ENCODE results near the gene PROM2.

The PROM2 gene

GRCh38 chr2:95294579-95295250 lies 20.5 kb downstream of the PROM2 start:
- H3K27me3 Mint-ChIP-seq = peaks cover 20% of the 10 kb centered on the region
- DNase-seq (no peak), ATAC-seq (no peak)
- no peak overlapping the region for H3K4me3 Mint-ChIP-seq
- H3K9me3 Mint-ChIP-seq = peaks cover 11 to 34% of the 10 kb centered on the region in 2 donors
- H3K4me1 Mint-ChIP-seq = peaks cover 8% of the 10 kb centered on the region
- no peak overlapping the region for H3K27ac Mint-ChIP-seq

GRCh38 chr2:95295376-95295775 lies 21.1 kb downstream of the PROM2 start:
- Mint-ChIP-seq H3K4me1 (peaks cover 8% of the 10 kb centered on the region), H3K4me3 (no peak overlapping the region), H3K27me3 (peaks cover 20% of the 10 kb centered on the region), H3K9me3 (peaks cover 4 to 28% of the 10 kb centered on the region in 2 donors), H3K27ac (no peak overlapping the region)
- ATAC-seq (no peak), DNase-seq (no peak)

- Mint-ChIP-seq H3K4me3 (no peak overlapping the region), H3K4me1 (peaks cover 8% of the 10 kb centered on the region), H3K27ac (no peak overlapping the region), H3K9me3 (peaks cover 0 to 21% of the 10 kb centered on the region in 2 donors), H3K27me3 (peaks cover 20% of the 10 kb centered on the region)
- ATAC-seq = no peak
- DNase-seq = no peak
These were observed 21.8 kb downstream of the PROM2 start for GRCh38 chr2:95296011-95296410.

DNA sequence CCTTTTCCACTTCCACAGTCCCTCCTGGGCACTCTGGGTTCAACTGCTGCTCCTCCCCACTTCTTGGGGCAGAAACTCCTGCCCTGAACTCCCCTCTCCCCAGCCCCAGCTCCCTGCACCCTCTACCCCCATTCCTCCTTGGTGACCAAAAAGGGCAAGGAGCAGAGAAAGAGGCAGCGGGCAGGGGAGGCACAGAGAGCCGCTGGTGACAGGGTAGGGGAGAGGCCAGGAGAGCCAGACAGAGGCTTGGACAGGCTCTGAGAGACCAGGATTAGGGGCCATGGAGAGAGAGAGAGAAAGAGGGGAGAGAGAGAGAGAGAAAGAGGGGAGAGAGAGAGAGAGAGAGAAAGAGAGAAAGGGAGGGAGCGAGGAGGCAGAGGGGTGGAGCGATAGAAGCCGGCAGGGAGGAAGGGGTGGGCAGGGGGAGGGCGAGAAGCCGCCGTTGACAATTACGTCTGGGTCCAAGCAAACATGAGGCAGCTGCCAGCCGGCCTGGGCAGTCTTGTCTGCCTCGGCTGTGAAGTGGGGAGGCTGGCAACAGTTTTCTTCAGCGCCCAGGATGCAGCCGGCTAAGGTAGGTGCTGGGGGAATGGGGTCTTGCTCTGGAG lies 22.7 kb downstream of the PROM2 start, which contains the start of gene KCNIP3:
KCNIP3 (plus strand) TSS at position 468 of the 608 bp plus-strand sequence; CDS start at position 560, 92 bp downstream.
- H3K27ac Mint-ChIP-seq = peak within 1 kb of the TSS in 1 of 2 donors; percentile 84
- H3K9me3 Mint-ChIP-seq = peaks cover 0 to 14% of the 10 kb centered on the region in 2 donors
- peaks cover 20% of the 10 kb centered on the region for H3K27me3 Mint-ChIP-seq
- no peak within 1 kb of the TSS for H3K4me3 Mint-ChIP-seq
- DNase-seq = no peak
- ATAC-seq = no peak
- peaks cover 8% of the 10 kb centered on the region for H3K4me1 Mint-ChIP-seq

- Mint-ChIP-seq H3K4me1 (peaks cover 8% of the 10 kb centered on the region), H3K4me3 (no peak overlapping the region), H3K9me3 (peaks cover 0 to 7% of the 10 kb centered on the region in 2 donors), H3K27ac (peak overlapping the region in 1 of 2 donors; percentile 35), H3K27me3 (peaks cover 20% of the 10 kb centered on the region)
- no peak for DNase-seq
- no peak for ATAC-seq
These were observed 23.6 kb downstream of the PROM2 start for GRCh38 chr2:95297639-95298395.

- Mint-ChIP-seq H3K27me3 (peaks cover 20% of the 10 kb centered on the region), H3K27ac (no peak overlapping the region), H3K4me1 (peaks cover 8% of the 10 kb centered on the region), H3K4me3 (no peak overlapping the region), H3K9me3 (no peaks in the 10 kb centered on the region)
- DNase-seq (no peak), ATAC-seq (no peak)
These were observed 24.4 kb downstream of the PROM2 start for GRCh38 chr2:95298486-95299111.

DNA sequence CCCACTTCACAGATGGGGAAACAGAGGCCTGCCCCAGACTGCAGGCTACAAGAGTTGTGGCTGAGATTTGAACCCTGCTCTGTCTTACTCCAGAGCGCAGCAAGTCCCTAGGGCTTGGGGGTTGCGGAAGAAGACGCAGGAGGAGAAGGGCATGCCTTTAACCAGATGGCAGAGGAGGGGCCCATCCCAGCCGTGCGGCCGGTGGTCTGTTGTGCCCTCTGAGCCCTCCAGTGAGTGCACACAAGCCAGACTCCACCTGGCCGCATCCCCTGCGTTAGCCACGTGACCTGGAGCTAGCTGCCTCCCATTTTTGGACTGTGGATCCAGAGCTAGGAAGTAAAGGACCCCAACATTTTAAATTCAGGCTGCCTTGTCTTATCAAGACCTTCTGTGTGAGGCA lies 25.7 kb downstream of the PROM2 start:
- Mint-ChIP-seq H3K4me1 (peaks cover 8% of the 10 kb centered on the region), H3K27me3 (peaks cover 20% of the 10 kb centered on the region), H3K4me3 (no peak overlapping the region), H3K9me3 (no peaks in the 10 kb centered on the region), H3K27ac (no peak overlapping the region)
- no peak for ATAC-seq
- no peak for DNase-seq

DNA sequence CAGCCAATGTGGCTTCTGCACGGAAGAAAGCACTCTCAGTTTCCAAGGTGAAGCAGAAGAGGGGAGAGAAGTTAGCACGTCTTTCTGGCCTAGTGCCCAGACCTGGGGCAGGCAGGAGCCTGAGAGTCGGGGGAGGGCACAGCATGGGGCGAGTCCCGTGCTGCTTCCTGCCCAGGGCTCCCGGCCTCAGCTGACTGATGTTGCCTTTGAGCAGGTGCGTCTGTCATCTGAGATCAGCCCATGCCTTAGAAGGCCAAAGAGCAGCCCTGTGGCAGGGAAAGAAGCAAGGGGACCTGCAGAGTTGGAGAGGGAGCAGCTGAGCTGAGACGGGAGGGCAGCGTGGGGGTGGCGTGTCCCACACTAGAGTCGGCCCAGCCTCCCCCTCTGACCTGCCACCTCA lies 26.2 kb downstream of the PROM2 start:
- Mint-ChIP-seq H3K4me1 (peaks cover 8% of the 10 kb centered on the region), H3K27ac (no peak overlapping the region), H3K27me3 (peaks cover 20% of the 10 kb centered on the region), H3K4me3 (no peak overlapping the region), H3K9me3 (no peaks in the 10 kb centered on the region)
- ATAC-seq = no peak
- no peak for DNase-seq

- no peak overlapping the region for H3K27ac Mint-ChIP-seq
- no peak overlapping the region for H3K4me3 Mint-ChIP-seq
- H3K4me1 Mint-ChIP-seq = peaks cover 8% of the 10 kb centered on the region
- ATAC-seq (no peak), DNase-seq (no peak)
- peaks cover 17% of the 10 kb centered on the region for H3K27me3 Mint-ChIP-seq
- H3K9me3 Mint-ChIP-seq = no peaks in the 10 kb centered on the region
These were observed 26.9 kb downstream of the PROM2 start for GRCh38 chr2:95301186-95301585.

DNA sequence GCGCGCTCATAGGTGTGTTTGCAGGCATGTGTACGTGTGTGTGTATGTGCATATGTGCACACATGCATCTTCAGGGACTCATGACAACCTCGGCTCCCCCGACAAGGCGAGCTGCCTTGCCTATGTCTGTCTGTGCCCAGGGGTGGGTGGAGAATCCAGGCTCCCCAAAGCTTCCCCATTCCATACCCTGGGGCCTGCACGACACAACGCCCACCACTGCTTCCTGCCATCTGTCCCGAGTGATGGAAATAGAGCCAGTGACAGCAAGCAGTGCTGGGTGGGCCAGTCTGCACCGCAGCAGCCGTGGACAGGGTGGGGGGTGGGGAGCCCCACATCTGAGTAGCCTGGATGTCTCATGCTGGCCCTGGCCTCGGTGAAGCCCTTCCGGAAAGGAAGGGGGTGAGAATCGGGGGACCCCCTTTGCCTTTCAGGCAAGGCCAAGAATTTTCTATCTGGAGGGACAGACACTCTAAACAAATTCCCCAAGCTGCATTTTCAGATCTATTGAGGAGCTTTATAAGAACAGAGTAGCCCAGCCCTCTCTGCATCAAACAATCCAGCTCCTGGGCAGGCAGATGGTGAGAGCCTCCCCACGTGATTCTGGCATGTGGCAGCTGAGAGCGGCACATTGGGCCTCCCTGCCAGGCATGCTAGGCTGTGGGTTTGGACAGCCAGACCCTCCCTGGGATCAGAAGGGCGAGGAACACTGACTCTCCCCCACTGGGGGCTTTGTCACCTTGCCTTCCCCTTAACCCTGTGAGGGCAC lies 27.8 kb downstream of the PROM2 start:
- H3K27me3 Mint-ChIP-seq = peaks cover 8% of the 10 kb centered on the region
- peaks cover 3% of the 10 kb centered on the region for H3K4me1 Mint-ChIP-seq
- H3K4me3 Mint-ChIP-seq = no peak overlapping the region
- DNase-seq (no peak), ATAC-seq (no peak)
- H3K9me3 Mint-ChIP-seq = no peaks in the 10 kb centered on the region
- peak overlapping the region in 1 of 2 donors; percentile 48 for H3K27ac Mint-ChIP-seq

- H3K4me1 Mint-ChIP-seq = no peaks in the 10 kb centered on the region
- no peak for DNase-seq
- no peaks in the 10 kb centered on the region for H3K27me3 Mint-ChIP-seq
- H3K4me3 Mint-ChIP-seq = no peak overlapping the region
- H3K9me3 Mint-ChIP-seq = no peaks in the 10 kb centered on the region
- ATAC-seq = no peak
- peak overlapping the region; percentile 40 to 42 for H3K27ac Mint-ChIP-seq
These were observed 29.1 kb downstream of the PROM2 start for GRCh38 chr2:95303191-95303919.

DNA sequence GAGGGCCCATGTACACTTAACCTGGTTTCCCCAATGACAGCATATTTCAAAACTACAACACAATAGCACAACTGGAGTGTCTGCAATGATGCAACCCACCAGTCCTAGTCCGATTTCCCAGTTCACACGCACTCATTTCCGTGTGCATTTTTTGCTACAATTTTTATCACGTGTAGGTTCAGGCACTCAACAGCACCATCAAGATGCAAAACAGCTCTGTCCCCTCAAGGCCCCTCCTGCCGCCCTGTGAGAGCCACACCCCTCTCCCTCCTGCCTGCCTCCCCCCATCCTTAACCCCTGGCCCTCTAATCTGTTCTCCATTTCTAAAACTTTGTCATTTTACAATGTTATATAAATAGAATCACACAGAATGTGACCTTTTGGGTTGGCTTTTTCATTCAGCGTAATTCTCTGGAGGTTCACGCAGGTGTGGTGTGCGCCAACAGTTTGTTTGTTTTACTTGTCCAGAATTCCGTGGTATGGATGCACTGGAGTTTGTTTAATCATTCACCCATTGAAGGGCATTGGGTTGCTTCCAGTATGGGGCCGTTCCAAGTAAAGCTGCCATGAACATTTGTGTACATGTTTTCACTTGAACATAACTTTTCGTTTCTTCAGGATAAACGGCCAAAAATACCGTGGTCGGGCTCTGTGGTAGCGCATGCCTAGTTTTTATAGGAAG lies 31.3 kb downstream of the PROM2 start:
- DNase-seq (no peak), ATAC-seq (no peak)
- no peaks in the 10 kb centered on the region for H3K27me3 Mint-ChIP-seq
- no peaks in the 10 kb centered on the region for H3K9me3 Mint-ChIP-seq
- H3K4me3 Mint-ChIP-seq = no peak overlapping the region
- H3K4me1 Mint-ChIP-seq = no peaks in the 10 kb centered on the region
- H3K27ac Mint-ChIP-seq = no peak overlapping the region

DNA sequence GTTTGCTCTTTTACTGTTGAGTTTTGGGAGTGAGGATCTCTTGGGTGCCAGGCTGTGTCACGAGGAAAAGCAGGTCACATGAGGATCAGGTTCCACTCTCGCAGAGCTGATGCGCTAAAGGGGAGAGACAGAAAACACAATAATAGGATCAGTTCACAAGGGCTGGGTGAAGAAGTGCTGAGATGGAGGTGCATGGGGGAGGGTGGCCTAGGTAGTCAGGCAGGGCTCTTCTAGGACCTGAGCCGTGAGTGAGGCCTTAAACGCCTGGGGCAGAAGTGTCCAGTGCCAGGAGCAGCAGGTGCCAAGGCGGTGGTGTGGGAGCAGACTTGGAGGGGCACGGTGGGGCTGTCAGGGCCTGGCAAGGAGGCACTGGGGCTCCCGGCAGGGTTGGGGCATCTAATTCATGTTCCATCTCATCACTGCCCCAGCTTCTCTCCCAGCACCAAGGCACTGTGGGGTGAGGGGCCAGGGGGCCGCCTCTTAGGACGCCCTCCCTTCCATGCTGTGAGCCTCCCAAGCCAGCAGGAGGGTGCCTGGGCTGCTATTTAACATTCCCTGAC lies 32.2 kb downstream of the PROM2 start:
- H3K4me3 Mint-ChIP-seq = no peak overlapping the region
- no peaks in the 10 kb centered on the region for H3K9me3 Mint-ChIP-seq
- no peaks in the 10 kb centered on the region for H3K27me3 Mint-ChIP-seq
- ATAC-seq (no peak), DNase-seq (no peak)
- no peaks in the 10 kb centered on the region for H3K4me1 Mint-ChIP-seq
- no peak overlapping the region for H3K27ac Mint-ChIP-seq

DNA sequence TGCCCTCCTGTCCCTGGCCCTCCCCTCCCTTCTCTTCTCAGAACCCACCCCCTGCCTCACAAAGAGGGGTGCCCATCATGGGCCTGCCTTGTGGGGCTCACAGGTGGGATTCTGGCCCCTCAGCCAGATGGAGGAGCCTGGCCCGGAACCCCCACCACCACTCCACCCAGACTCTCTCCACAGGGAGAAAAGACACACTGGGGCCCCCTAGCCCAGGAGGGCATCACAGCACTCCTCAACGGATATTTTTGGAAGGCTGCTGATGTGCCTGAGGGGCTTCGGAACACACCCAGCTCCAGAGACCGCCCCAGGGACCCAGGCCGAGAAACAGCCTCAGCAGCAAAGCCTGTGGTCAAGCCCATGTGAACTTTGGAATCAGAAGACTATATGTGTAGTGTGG lies 32.8 kb downstream of the PROM2 start:
- ATAC-seq = no peak

More for the DNA sequence above, 32.8 kb downstream of the PROM2 start:
- peak overlapping the region in 1 of 2 donors; percentile 19 for H3K27ac Mint-ChIP-seq
- no peaks in the 10 kb centered on the region for H3K9me3 Mint-ChIP-seq
- DNase-seq = no peak
- H3K4me3 Mint-ChIP-seq = no peak overlapping the region
- no peaks in the 10 kb centered on the region for H3K27me3 Mint-ChIP-seq
- H3K4me1 Mint-ChIP-seq = no peaks in the 10 kb centered on the region
